Gastrocnemius medialis (tissue), 4 donors: ENCODE measurements around the gene GRIK3. TPM values are rescaled to one million over a fixed set of nuclear protein-coding genes. Genes with fewer than 3 reads are reported as not detected.

Source experiments
- ATAC-seq, 2 donors: fragments of 150-250 bp; one replicate each; pipeline ENCODE4 v1.9.1; 2016
- DNase-seq, 2 donors: peaks; one replicate each; pipeline ENCODE4 v3.0.0-alpha.2; 2019
- H3K27ac ChIP-seq, 4 donors: fragments of 200-600 bp; sonication (generic); 1 replicate in 1 of 4; 2 replicates in 3 of 4; pipeline ENCODE4 v1.5.1; 2016 to 2018; ENCODE audit warnings: mild to moderate bottlenecking in 2 of 4, moderate library complexity in 1 of 4
- H3K27me3 ChIP-seq, 3 donors: fragments of 200-600 bp; sonication (generic) in 2 of 3; 1 replicate in 1 of 3; 2 replicates in 2 of 3; pipeline versions ENCODE4 v1.5.1 to v1.6.0; 2016 to 2019; ENCODE audit warnings: mild to moderate bottlenecking in 1 of 3, moderate library complexity in 1 of 3
- H3K36me3 ChIP-seq, 2 donors: fragments of 200-600 bp; sonication (generic) in 1 of 2; one replicate each; pipeline ENCODE4 v1.5.1; 2017 to 2018
- H3K4me1 ChIP-seq, 2 donors: fragments of 200-600 bp; sonication (generic) in 1 of 2; one replicate each; pipeline ENCODE4 v1.5.1; 2016 to 2017; ENCODE audit warnings: mild to moderate bottlenecking in 2 of 2
- H3K4me3 ChIP-seq, 4 donors: fragments of 200-600 bp; sonication (generic) in 3 of 4; 1 replicate in 1 of 4; 2 replicates in 3 of 4; pipeline ENCODE4 v1.5.1; 2016 to 2019; ENCODE audit warnings: mild to moderate bottlenecking in 2 of 4
- H3K9me3 ChIP-seq, 3 donors: fragments of 200-600 bp; sonication (generic) in 2 of 3; 1 replicate in 1 of 3; 2 replicates in 2 of 3; pipeline ENCODE4 v1.5.1; 2016 to 2019
- POLR2A ChIP-seq, 2 donors: fragments of 450-650 bp; IDR thresholded peaks; one replicate each; pipeline ENCODE4 v1.6.1; 2017; ENCODE audit warnings: antibody characterized with exemption in 2 of 2, mild to moderate bottlenecking in 2 of 2, moderate library complexity in 2 of 2
- in situ Hi-C, 4 donors: fragments of 200-750 bp; cut with MboI; loops; one replicate each; pipeline versions ENCODE4 v1.15.0 to v1.8.0; 2017; ENCODE audit warnings: low sequenced_read_pairs in 4 of 4
- intact Hi-C: fragments of 100-400 bp; cut with DNase I; formaldehyde crosslinking; loops from one replicate; pipeline ENCODE4 v1.15.1; 2023; ENCODE audit warnings: low total_unique reads
- total RNA-seq, 4 donors: library from RNA; depleted of rRNA; stranded (reverse); fragments of >200 nt; gene quantifications; one replicate each; pipeline versions ENCODE4 v1.1.0 to v1.2.3, GENCODE V29; 2016
- TF ChIP-seq, protein P1 (sequence below), 5 experiments: fragments of 450-650 bp in 3 of 5; fragments of 200-600 bp in 2 of 5; sonication (generic) in 2 of 5; IDR thresholded peaks in 4 of 5; conservative IDR thresholded peaks in 1 of 5; 1 replicate in 4 of 5; 2 replicates in 1 of 5; pipeline ENCODE4 v1.5.1; 2016 to 2019; ENCODE audit warnings: antibody characterized with exemption in 5 of 5, mild to moderate bottlenecking in 3 of 5, moderate library complexity in 3 of 5

GRIK3 gene
- total RNA-seq, 4 donors from 2014 or later, result 0.13 to 0.22 (median 0.13) TPM; not detected in 1

- DNase-seq (no peak), ATAC-seq (no peak)
- in situ Hi-C loops (no loop called here), intact Hi-C loops (no loop called here)
- no peak overlapping the region for H3K4me3 ChIP-seq
- no peak overlapping the region for H3K27ac ChIP-seq
- peaks cover 0 to 14% (median 3%) of the 10 kb centered on the region in 3 donors for H3K27me3 ChIP-seq
- no peaks in the 10 kb centered on the region for H3K9me3 ChIP-seq
- H3K36me3 ChIP-seq, result no peaks in the 10 kb centered on the region
- TF ChIP-seq, protein P1, sequence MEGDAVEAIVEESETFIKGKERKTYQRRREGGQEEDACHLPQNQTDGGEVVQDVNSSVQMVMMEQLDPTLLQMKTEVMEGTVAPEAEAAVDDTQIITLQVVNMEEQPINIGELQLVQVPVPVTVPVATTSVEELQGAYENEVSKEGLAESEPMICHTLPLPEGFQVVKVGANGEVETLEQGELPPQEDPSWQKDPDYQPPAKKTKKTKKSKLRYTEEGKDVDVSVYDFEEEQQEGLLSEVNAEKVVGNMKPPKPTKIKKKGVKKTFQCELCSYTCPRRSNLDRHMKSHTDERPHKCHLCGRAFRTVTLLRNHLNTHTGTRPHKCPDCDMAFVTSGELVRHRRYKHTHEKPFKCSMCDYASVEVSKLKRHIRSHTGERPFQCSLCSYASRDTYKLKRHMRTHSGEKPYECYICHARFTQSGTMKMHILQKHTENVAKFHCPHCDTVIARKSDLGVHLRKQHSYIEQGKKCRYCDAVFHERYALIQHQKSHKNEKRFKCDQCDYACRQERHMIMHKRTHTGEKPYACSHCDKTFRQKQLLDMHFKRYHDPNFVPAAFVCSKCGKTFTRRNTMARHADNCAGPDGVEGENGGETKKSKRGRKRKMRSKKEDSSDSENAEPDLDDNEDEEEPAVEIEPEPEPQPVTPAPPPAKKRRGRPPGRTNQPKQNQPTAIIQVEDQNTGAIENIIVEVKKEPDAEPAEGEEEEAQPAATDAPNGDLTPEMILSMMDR (IDR thresholded peaks at IDR 0.05 in 4 of 5, conservative IDR thresholded peaks at IDR 0.05 in 1 of 5), result no peak
- no peak for TF ChIP-seq POLR2A (IDR thresholded peaks at IDR 0.05)
- H3K4me1 ChIP-seq, result no peaks in the 10 kb centered on the region
These were observed 41.9 kb upstream of the GRIK3 start for GRCh38 chr1:37076168-37076567.

DNA sequence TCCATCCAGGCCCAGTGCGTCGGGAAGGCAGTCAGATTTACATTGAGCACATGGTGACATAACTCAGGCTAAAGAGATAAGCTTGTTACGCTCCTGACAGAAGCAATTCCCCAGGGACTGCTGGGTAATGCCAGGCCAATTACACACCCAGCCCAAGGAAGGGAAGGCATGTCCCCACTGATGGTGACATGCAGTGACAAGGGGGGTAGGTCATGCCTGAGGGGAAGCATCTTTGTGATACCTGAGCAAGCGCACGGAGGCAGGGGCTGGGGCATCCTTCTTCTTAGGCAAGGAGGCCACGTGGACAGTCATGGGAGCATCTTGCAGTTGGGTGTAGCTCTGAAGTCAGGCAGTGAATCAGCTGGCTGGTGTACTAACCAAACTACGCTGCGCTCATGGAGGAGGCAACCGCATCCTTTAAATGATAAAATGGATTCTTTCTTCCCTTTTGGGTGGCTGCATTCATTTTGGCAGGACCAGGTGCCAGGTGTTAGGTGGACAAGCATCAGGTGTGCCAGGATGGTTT, 39.6 kb upstream of the GRIK3 start:
- no peak overlapping the region for H3K27ac ChIP-seq
- peaks cover 0 to 16% (median 3%) of the 10 kb centered on the region in 3 donors for H3K27me3 ChIP-seq
- intact Hi-C loops (no loop called here), in situ Hi-C loops (no loop called here)
- H3K4me3 ChIP-seq, result no peak overlapping the region
- TF ChIP-seq POLR2A (IDR thresholded peaks at IDR 0.05), result no peak
- TF ChIP-seq, protein P1 (IDR thresholded peaks at IDR 0.05 in 4 of 5, conservative IDR thresholded peaks at IDR 0.05 in 1 of 5), result no peak
- no peaks in the 10 kb centered on the region for H3K36me3 ChIP-seq
- H3K4me1 ChIP-seq, result no peaks in the 10 kb centered on the region
- DNase-seq, result no peak
- no peaks in the 10 kb centered on the region for H3K9me3 ChIP-seq
- ATAC-seq, result no peak

- Histone ChIP-seq H3K4me3 (no peak overlapping the region), H3K27me3 (peaks cover 0 to 19% (median 3%) of the 10 kb centered on the region in 3 donors), H3K4me1 (no peaks in the 10 kb centered on the region), H3K27ac (no peak overlapping the region), H3K9me3 (no peaks in the 10 kb centered on the region), H3K36me3 (no peaks in the 10 kb centered on the region)
- in situ Hi-C loops (no loop called here), intact Hi-C loops (no loop called here)
- no peak for DNase-seq
- no peak for ATAC-seq
- TF ChIP-seq, protein P1 (IDR thresholded peaks at IDR 0.05 in 4 of 5, conservative IDR thresholded peaks at IDR 0.05 in 1 of 5), result no peak
- no peak for TF ChIP-seq POLR2A (IDR thresholded peaks at IDR 0.05)
These were observed 39.0 kb upstream of the GRIK3 start for GRCh38 chr1:37073152-37073853.

GRCh38 chr1:37071829-37072228, 37.5 kb upstream of the GRIK3 start:
- no peaks in the 10 kb centered on the region for H3K9me3 ChIP-seq
- H3K4me1 ChIP-seq, result no peaks in the 10 kb centered on the region
- H3K36me3 ChIP-seq, result no peaks in the 10 kb centered on the region
- H3K4me3 ChIP-seq, result no peak overlapping the region
- DNase-seq, result no peak
- TF ChIP-seq, protein P1 (IDR thresholded peaks at IDR 0.05 in 4 of 5, conservative IDR thresholded peaks at IDR 0.05 in 1 of 5), result no peak
- TF ChIP-seq POLR2A (IDR thresholded peaks at IDR 0.05), result no peak
- H3K27ac ChIP-seq, result no peak overlapping the region
- ATAC-seq, result no peak
- in situ Hi-C loops (no loop called here), intact Hi-C loops (no loop called here)
- H3K27me3 ChIP-seq, result peaks cover 0 to 19% (median 3%) of the 10 kb centered on the region in 3 donors
